Mucosa of descending colon (tissue), 3 donors: ENCODE data around the gene CAPS2. TPM values are rescaled to one million over a fixed set of nuclear protein-coding genes. Genes with fewer than 3 reads are reported as not detected.

ENCODE experiments used
- ATAC-seq: fragments of 200-7000 bp; cut with Tn5 transposase; one replicate; pipeline ENCODE4 v1.9.1; 2020; ENCODE audit warnings: mild to moderate bottlenecking, moderate library complexity
- DNase-seq, 3 donors: peaks; one replicate each; pipeline ENCODE4 v3.0.0-alpha.2; 2020
- H3K36me3 ChIP-seq: fragments of 200-600 bp; one replicate; pipeline ENCODE4 v1.8.0; 2021; ENCODE audit warnings: low read depth, mild to moderate bottlenecking
- H3K4me1 ChIP-seq: fragments of 200-600 bp; one replicate; pipeline ENCODE4 v1.8.0; 2021; ENCODE audit warnings: low read depth, mild to moderate bottlenecking
- H3K4me3 ChIP-seq: fragments of 200-600 bp; one replicate; pipeline ENCODE4 v1.8.0; 2021; ENCODE audit warnings: mild to moderate bottlenecking
- H3K9me3 ChIP-seq: fragments of 200-600 bp; one replicate; pipeline ENCODE4 v1.8.0; 2021; ENCODE audit warnings: mild to moderate bottlenecking
- intact Hi-C, 2 donors: fragments of 100-400 bp; cut with DNase I in 1 of 2; cut with micrococcal nuclease in 1 of 2; formaldehyde crosslinking; loops; one replicate each; pipeline versions ENCODE4 v1.11.0 to v1.11.1; 2022; cut with DNase I, micrococcal nuclease
- total RNA-seq, 3 donors: library from RNA; stranded (reverse); fragmentation: NEBNext Ultra II Directional in 2 of 3; extraction: Animal tissue kit (Norgen Biotek cat#: 25700) in 2 of 3; gene quantifications; one replicate each; pipeline versions ENCODE4 v1.2.1 to v1.2.4, GENCODE V29; 2021 to 2023
- TF ChIP-seq, protein P1 (sequence below): fragments of 200-600 bp; IDR thresholded peaks from one replicate; pipeline ENCODE4 v1.8.0; 2022; ENCODE audit warnings: antibody characterized with exemption, mild to moderate bottlenecking
- donor health status: DM: no; HTN: no; CAD: no; lungs with moderate emphysema.
- donor health status: DM: no; HTN: no; CAD: no.
- donor health status: DM: no; HTN: yes; CAD: no.

The CAPS2 gene
- total RNA-seq, 3 donors from 2014 or later = 5.9 to 11.3 (median 7.1) TPM

DNA sequence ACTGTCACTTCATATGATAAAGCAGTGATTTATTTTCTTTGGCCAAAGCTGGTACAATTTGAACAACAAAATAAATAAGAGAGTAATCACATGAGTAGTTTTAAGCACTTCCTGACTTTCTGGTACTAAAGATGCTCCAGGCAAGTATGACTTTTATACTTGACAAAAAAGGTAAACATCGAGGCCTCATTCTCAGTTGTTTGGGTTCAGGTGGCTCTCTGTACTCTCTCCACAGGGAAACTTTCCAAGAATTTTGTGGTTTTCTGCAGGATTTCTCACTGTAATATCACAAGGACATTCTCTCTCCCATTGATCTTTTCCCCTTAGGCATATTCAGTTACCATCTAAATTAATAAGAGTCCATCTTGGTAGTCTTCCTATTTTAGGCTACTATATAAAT, 93.9 kb downstream of the CAPS2 start:
- no peak for DNase-seq
- no peaks in the 10 kb centered on the region for H3K4me1 ChIP-seq
- ATAC-seq = no peak
- TF ChIP-seq, protein P1, sequence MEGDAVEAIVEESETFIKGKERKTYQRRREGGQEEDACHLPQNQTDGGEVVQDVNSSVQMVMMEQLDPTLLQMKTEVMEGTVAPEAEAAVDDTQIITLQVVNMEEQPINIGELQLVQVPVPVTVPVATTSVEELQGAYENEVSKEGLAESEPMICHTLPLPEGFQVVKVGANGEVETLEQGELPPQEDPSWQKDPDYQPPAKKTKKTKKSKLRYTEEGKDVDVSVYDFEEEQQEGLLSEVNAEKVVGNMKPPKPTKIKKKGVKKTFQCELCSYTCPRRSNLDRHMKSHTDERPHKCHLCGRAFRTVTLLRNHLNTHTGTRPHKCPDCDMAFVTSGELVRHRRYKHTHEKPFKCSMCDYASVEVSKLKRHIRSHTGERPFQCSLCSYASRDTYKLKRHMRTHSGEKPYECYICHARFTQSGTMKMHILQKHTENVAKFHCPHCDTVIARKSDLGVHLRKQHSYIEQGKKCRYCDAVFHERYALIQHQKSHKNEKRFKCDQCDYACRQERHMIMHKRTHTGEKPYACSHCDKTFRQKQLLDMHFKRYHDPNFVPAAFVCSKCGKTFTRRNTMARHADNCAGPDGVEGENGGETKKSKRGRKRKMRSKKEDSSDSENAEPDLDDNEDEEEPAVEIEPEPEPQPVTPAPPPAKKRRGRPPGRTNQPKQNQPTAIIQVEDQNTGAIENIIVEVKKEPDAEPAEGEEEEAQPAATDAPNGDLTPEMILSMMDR = no peak
- H3K36me3 ChIP-seq = no peaks in the 10 kb centered on the region
- H3K9me3 ChIP-seq = no peaks in the 10 kb centered on the region
- intact Hi-C loops = no loop called here
- no peak overlapping the region for H3K4me3 ChIP-seq

DNA sequence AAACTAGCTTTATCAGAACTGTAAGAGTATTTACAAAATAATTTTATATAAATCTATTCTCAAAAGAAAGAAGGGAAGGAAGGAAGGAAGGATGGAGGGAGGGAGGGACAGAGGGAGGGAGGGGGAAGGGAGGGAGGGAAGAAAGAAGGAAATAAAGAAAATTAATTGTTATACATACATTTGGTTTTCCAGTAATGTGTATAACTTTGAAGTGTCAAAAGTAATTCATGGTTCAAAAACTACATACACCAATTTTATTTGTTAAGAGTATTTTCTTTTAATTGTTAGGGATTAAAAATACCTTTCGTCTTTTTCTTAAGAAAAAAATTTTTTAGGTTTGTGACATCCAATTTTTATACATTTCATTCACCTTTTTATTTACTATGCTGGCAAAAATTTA, 103.0 kb downstream of the CAPS2 start:
- Histone ChIP-seq H3K4me1 (no peaks in the 10 kb centered on the region), H3K4me3 (no peak overlapping the region), H3K9me3 (no peaks in the 10 kb centered on the region), H3K36me3 (no peaks in the 10 kb centered on the region)
- TF ChIP-seq, protein P1 = no peak
- intact Hi-C loops = no loop called here
- DNase-seq = no peak
- no peak for ATAC-seq

Other genes with a start within 250 kb of the CAPS2 start
- under 1 TPM in 1 of 3 donors, not detected in 2; 0.44 TPM for gene KCNC2, start 120.5 kb downstream of the CAPS2 start, total RNA-seq
- not detected for gene GLIPR1L1, start 4.3 kb upstream of the CAPS2 start, total RNA-seq
- gene GLIPR1L2, start 60.8 kb upstream of the CAPS2 start, total RNA-seq = under 1 TPM in 2 of 3 donors, not detected in 1; 0.52 to 0.98 TPM
- gene GLIPR1, start 150.4 kb upstream of the CAPS2 start, total RNA-seq = 10 to 100 TPM in 2 of 3 donors, 1 to 10 TPM in 1; 3.8 to 20.1 (median 10.1) TPM
- 10 to 100 TPM; 34.1 to 48.5 (median 34.8) TPM for gene KRR1, start 181.3 kb upstream of the CAPS2 start, total RNA-seq